Lung (tissue), 16 donors: Measurements from ENCODE around the gene L3MBTL4. TPM values are rescaled to one million over a fixed set of nuclear protein-coding genes. Genes with fewer than 3 reads are reported as not detected.
A peak's percentile ranks its signal among the peaks of the same experiment; 100 is the strongest.

Experiments used
- ATAC-seq: fragments of 200-7000 bp; cut with Tn5 transposase; one replicate; pipeline ENCODE4 v1.9.1; 2020; ENCODE audit warnings: moderate number of reproducible peaks; ENCODE audit not compliant: insufficient read depth, low FRiP score
- DNase-seq, 3 donors: peaks; one replicate each; pipeline ENCODE4 v3.0.0-alpha.2; 2013 to 2017
- H3K27ac ChIP-seq, 2 donors: one replicate each; pipeline ENCODE4 v1.5.1; 2013; ENCODE audit warnings: mild to moderate bottlenecking in 2 of 2, moderate library complexity in 2 of 2, control low read depth in 1 of 2, inconsistent platforms in 1 of 2, low read depth in 1 of 2, low read length in 1 of 2
- H3K27me3 ChIP-seq, 3 donors: one replicate each; pipeline ENCODE4 v1.5.1; 2013; ENCODE audit warnings: low read length in 2 of 3; ENCODE audit not compliant: control insufficient read depth in 3 of 3, insufficient read depth in 3 of 3
- H3K36me3 ChIP-seq, 4 donors: one replicate each; pipeline ENCODE4 v1.5.1; 2013; ENCODE audit warnings: low read length in 4 of 4, mild to moderate bottlenecking in 1 of 4, moderate library complexity in 1 of 4; ENCODE audit not compliant: control insufficient read depth in 4 of 4, insufficient read depth in 4 of 4
- H3K4me1 ChIP-seq, 5 donors: one replicate each; pipeline ENCODE4 v1.5.1; 2013; ENCODE audit warnings: low read length in 5 of 5, mild to moderate bottlenecking in 2 of 5, moderate library complexity in 1 of 5; ENCODE audit not compliant: control insufficient read depth in 5 of 5, insufficient read depth in 5 of 5
- H3K4me3 ChIP-seq: one replicate; pipeline ENCODE4 v1.5.1; 2013; ENCODE audit warnings: mild to moderate bottlenecking, control low read depth, moderate library complexity
- H3K9ac ChIP-seq, 2 donors: one replicate each; pipeline ENCODE4 v1.5.1; 2013; ENCODE audit warnings: low read length in 2 of 2, control low read depth in 1 of 2; ENCODE audit not compliant: insufficient read depth in 1 of 2
- H3K9me3 ChIP-seq, 4 donors: one replicate each; pipeline ENCODE4 v1.5.1; 2013; ENCODE audit warnings: low read length in 3 of 4, mild to moderate bottlenecking in 1 of 4, moderate library complexity in 1 of 4; ENCODE audit not compliant: control insufficient read depth in 4 of 4, insufficient read depth in 3 of 4
- CTCF ChIP-seq: IDR thresholded peaks from 2 replicates; pipeline ENCODE4 v1.5.1; 2012; ENCODE audit warnings: mild to moderate bottlenecking; ENCODE audit errors: control extremely low read depth, extremely low read depth
- WGBS, 2 donors: extraction: QIAGEN DNeasy Blood & Tissue Kit; methylation state at CpG; one replicate each; pipeline ENCODE4 v1.1.7; 2013; 5-methylcytosine and 5-hydroxymethylcytosine counted together
- long read RNA-seq, 5 donors: transcript quantifications; one replicate each; lab custom pipeline, GENCODE V29; 2026
- polyA plus RNA-seq, 2 donors: library from polyadenylated mRNA; stranded (reverse); fragments of 200-250 nt; gene quantifications; one replicate each; pipeline ENCODE4 v1.2.1, GENCODE V29; 2013
- total RNA-seq, 2 donors: library from RNA; depleted of rRNA in 1 of 2; stranded (reverse); fragments of >200 nt in 1 of 2; gene quantifications; one replicate each; pipeline ENCODE4 v1.2.1, GENCODE V29; 2014 to 2021
- donor health status: control.
- donor health status: control.
- donor health status: Bipolar disorder and iron deficiency.
- donor health status: healthy.
- donor health status: DM: yes; HTN: yes; CAD: no.

L3MBTL4 gene
- total RNA-seq: 10 to 100 TPM; 16.3 to 16.8 TPM
- 1 to 10 TPM; 2.8 to 3.5 TPM for polyA plus RNA-seq
- long read RNA-seq, donor 1, partial matches to known transcripts: 0 of 1 reads
- long read RNA-seq, donor 1, other reads (novel, unspliced or antisense): 0 of 1 reads
- long read RNA-seq, donor 2: 0 reads
- long read RNA-seq, donor 3: 0 reads
- long read RNA-seq, donor 4: 0 reads
- long read RNA-seq, donor 5, partial matches to known transcripts: 0 of 2 reads
- long read RNA-seq, donor 5, other reads (novel, unspliced or antisense): 0 of 2 reads

GRCh38 chr18:6414723-6415417 is at the start of gene L3MBTL4:
Gene L3MBTL4 (minus strand): TSS chr18:6414911. CDS start chr18:6311625, 103,286 bp downstream.
- no peaks in the 10 kb centered on the region for H3K9me3 ChIP-seq
- H3K4me3 ChIP-seq: peak within 1 kb of the TSS; percentile 81
- peak within 1 kb of the TSS in 1 of 2 donors; percentile 77 for H3K9ac ChIP-seq
- peak within 1 kb of the TSS; percentile 71 to 89 for H3K27ac ChIP-seq
- peak; percentile 68 for ATAC-seq
- 1 to 2% methylated on average over 37 to 67 of the region's 67 CpGs for WGBS, 2 donors
- H3K4me1 ChIP-seq: peaks cover 0 to 7% (median 3%) of the 10 kb centered on the region in 5 donors
- H3K36me3 ChIP-seq: no peaks in the 10 kb centered on the region
- peak; percentile 42 to 57 (median 55) for DNase-seq
- peaks cover 0 to 5% (median 3%) of the 10 kb centered on the region in 3 donors for H3K27me3 ChIP-seq
- no peak for TF ChIP-seq CTCF

- no peak overlapping the region for H3K27ac ChIP-seq
- DNase-seq (no peak), ATAC-seq (no peak)
- no peak overlapping the region for H3K4me3 ChIP-seq
- H3K4me1 ChIP-seq: no peaks in the 10 kb centered on the region
- no peaks in the 10 kb centered on the region for H3K36me3 ChIP-seq
- no peaks in the 10 kb centered on the region for H3K27me3 ChIP-seq
- H3K9ac ChIP-seq: no peak overlapping the region
- H3K9me3 ChIP-seq: no peaks in the 10 kb centered on the region
- no peak for TF ChIP-seq CTCF
These were observed 37.5 kb upstream of the L3MBTL4 start for GRCh38 chr18:6452194-6452593.

GRCh38 chr18:6449213-6449612 is 34.5 kb upstream of the L3MBTL4 start:
- Histone ChIP-seq H3K36me3 (no peaks in the 10 kb centered on the region), H3K27me3 (no peaks in the 10 kb centered on the region), H3K4me1 (peaks cover 0 to 3% (median 0%) of the 10 kb centered on the region in 5 donors), H3K9ac (no peak overlapping the region), H3K4me3 (no peak overlapping the region), H3K9me3 (no peaks in the 10 kb centered on the region), H3K27ac (no peak overlapping the region)
- ATAC-seq (no peak), DNase-seq (no peak)
- 88 to 91% methylated on average over 5 of the region's 5 CpGs for WGBS, 2 donors
- no peak for TF ChIP-seq CTCF
